GM18868 (cell line): Measurements from ENCODE around the gene HELZ2.
A peak's percentile ranks its signal among the peaks of the same experiment; 100 is the strongest.

ENCODE experiments used
- ATAC-seq: cut with Tn5 transposase; IDR thresholded peaks from one replicate; pipeline ENCODE4 v1.9.1; 2021; ENCODE audit warnings: mild to moderate bottlenecking, moderate library complexity; ENCODE audit not compliant: unreplicated experiment

Gene HELZ2

GRCh38 chr20:63540417-63541186 lies 33.4 kb downstream of the HELZ2 start:
- no peak for ATAC-seq

GRCh38 chr20:63539441-63540370 lies 34.3 kb downstream of the HELZ2 start:
- no peak for ATAC-seq

- no peak for ATAC-seq
Observed at GRCh38 chr20:63539092-63539430, 35.0 kb downstream of the HELZ2 start.

GRCh38 chr20:63538204-63539091 lies 35.6 kb downstream of the HELZ2 start:
- ATAC-seq = no peak

- peak; percentile 85 for ATAC-seq
Observed at GRCh38 chr20:63537525-63538203, 36.4 kb downstream of the HELZ2 start.

- no peak for ATAC-seq
Observed at GRCh38 chr20:63536997-63537524, 37.0 kb downstream of the HELZ2 start, which contains the start of gene PTK6. TSS of gene PTK6 (minus strand) at chr20:63537376. CDS start at chr20:63537314, 62 bp downstream.

- ATAC-seq = no peak
Observed at GRCh38 chr20:63536241-63536977, 37.6 kb downstream of the HELZ2 start.

- no peak for ATAC-seq
Observed at GRCh38 chr20:63534831-63535651, 39.0 kb downstream of the HELZ2 start.

GRCh38 chr20:63534427-63534830 lies 39.6 kb downstream of the HELZ2 start:
- no peak for ATAC-seq

GRCh38 chr20:63533871-63534393 lies 40.1 kb downstream of the HELZ2 start:
- ATAC-seq = no peak

GRCh38 chr20:63533388-63533787 lies 40.7 kb downstream of the HELZ2 start:
- no peak for ATAC-seq

GRCh38 chr20:63532449-63532971 lies 41.5 kb downstream of the HELZ2 start:
- no peak for ATAC-seq

GRCh38 chr20:63531686-63532448 lies 42.2 kb downstream of the HELZ2 start:
- ATAC-seq = no peak

- no peak for ATAC-seq
Observed at GRCh38 chr20:63530788-63531160, 43.3 kb downstream of the HELZ2 start.

GRCh38 chr20:63529861-63530787 lies 43.9 kb downstream of the HELZ2 start:
- no peak for ATAC-seq

GRCh38 chr20:63529180-63529860 lies 44.7 kb downstream of the HELZ2 start:
- no peak for ATAC-seq
